Uterus (tissue), 4 donors: ENCODE results near the gene COG3. TPM values are rescaled to one million over a fixed set of nuclear protein-coding genes. Genes with fewer than 3 reads are reported as not detected.

Experiments used
- DNase-seq, 2 donors: peaks; one replicate each; pipeline ENCODE4 v3.0.0-alpha.2; 2019 to 2020
- H3K27ac ChIP-seq, 2 donors: fragments of 200-600 bp; sonication (generic); 1 replicate in 1 of 2; 2 replicates in 1 of 2; pipeline ENCODE4 v1.5.1; 2016 to 2018
- H3K27me3 ChIP-seq, 2 donors: fragments of 200-600 bp; sonication (generic); one replicate each; pipeline ENCODE4 v1.5.1; 2018 to 2019; ENCODE audit warnings: control low read depth in 1 of 2
- H3K36me3 ChIP-seq, 2 donors: fragments of 200-600 bp; sonication (generic); one replicate each; pipeline ENCODE4 v1.5.1; 2019; ENCODE audit warnings: control low read depth in 1 of 2
- H3K4me1 ChIP-seq, 2 donors: fragments of 200-600 bp; sonication (generic); one replicate each; pipeline ENCODE4 v1.5.1; 2018 to 2019; ENCODE audit warnings: control low read depth in 1 of 2
- H3K4me3 ChIP-seq, 2 donors: fragments of 200-600 bp; sonication (generic); 1 replicate in 1 of 2; 2 replicates in 1 of 2; pipeline ENCODE4 v1.5.1; 2018 to 2019; ENCODE audit warnings: mild to moderate bottlenecking in 1 of 2
- H3K9me3 ChIP-seq, 2 donors: fragments of 200-600 bp; sonication (generic); one replicate each; pipeline ENCODE4 v1.5.1; 2019; ENCODE audit warnings: control low read depth in 1 of 2
- POLR2A ChIP-seq, 2 donors: fragments of 450-650 bp; IDR thresholded peaks; one replicate each; pipeline ENCODE4 v1.6.1; 2016; ENCODE audit warnings: antibody characterized with exemption in 2 of 2, mild to moderate bottlenecking in 1 of 2, moderate library complexity in 1 of 2
- intact Hi-C: fragments of 100-400 bp; cut with DNase I; formaldehyde crosslinking; loops from one replicate; pipeline ENCODE4 v1.15.1; 2023; ENCODE audit warnings: low total_unique reads
- total RNA-seq, 4 donors: library from RNA; depleted of rRNA in 3 of 4; stranded (reverse); fragments of >200 nt in 3 of 4; gene quantifications; one replicate each; pipeline versions ENCODE4 v1.1.0 to v1.2.4, GENCODE V29; 2014 to 2023
- TF ChIP-seq, protein P1 (sequence below), 4 experiments: fragments of 200-600 bp in 2 of 4; fragments of 450-650 bp in 2 of 4; sonication (generic) in 2 of 4; IDR thresholded peaks; one replicate each; pipeline ENCODE4 v1.5.1; 2016 to 2019; ENCODE audit warnings: antibody characterized with exemption in 4 of 4, mild to moderate bottlenecking in 2 of 4, moderate library complexity in 1 of 4
- donor health status: DM: yes; HTN: yes; CAD: no.

Gene COG3
- total RNA-seq, 4 donors from 2014 or later, result 26.2 to 57.4 (median 36.5) TPM

GRCh38 chr13:45434556-45435371 lies 30.0 kb upstream of the COG3 start:
- Histone ChIP-seq H3K4me1 (no peaks in the 10 kb centered on the region), H3K9me3 (no peaks in the 10 kb centered on the region), H3K4me3 (no peak overlapping the region), H3K36me3 (no peaks in the 10 kb centered on the region), H3K27ac (no peak overlapping the region), H3K27me3 (no peaks in the 10 kb centered on the region)
- TF ChIP-seq, protein P1, sequence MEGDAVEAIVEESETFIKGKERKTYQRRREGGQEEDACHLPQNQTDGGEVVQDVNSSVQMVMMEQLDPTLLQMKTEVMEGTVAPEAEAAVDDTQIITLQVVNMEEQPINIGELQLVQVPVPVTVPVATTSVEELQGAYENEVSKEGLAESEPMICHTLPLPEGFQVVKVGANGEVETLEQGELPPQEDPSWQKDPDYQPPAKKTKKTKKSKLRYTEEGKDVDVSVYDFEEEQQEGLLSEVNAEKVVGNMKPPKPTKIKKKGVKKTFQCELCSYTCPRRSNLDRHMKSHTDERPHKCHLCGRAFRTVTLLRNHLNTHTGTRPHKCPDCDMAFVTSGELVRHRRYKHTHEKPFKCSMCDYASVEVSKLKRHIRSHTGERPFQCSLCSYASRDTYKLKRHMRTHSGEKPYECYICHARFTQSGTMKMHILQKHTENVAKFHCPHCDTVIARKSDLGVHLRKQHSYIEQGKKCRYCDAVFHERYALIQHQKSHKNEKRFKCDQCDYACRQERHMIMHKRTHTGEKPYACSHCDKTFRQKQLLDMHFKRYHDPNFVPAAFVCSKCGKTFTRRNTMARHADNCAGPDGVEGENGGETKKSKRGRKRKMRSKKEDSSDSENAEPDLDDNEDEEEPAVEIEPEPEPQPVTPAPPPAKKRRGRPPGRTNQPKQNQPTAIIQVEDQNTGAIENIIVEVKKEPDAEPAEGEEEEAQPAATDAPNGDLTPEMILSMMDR (IDR thresholded peaks at IDR 0.05), result no peak
- no peak for TF ChIP-seq POLR2A (IDR thresholded peaks at IDR 0.05)
- DNase-seq, result no peak
- intact Hi-C loops, result no loop called here

- no peaks in the 10 kb centered on the region for H3K4me1 ChIP-seq
- intact Hi-C loops, result no loop called here
- no peak for DNase-seq
- no peak for TF ChIP-seq POLR2A (IDR thresholded peaks at IDR 0.05)
- TF ChIP-seq, protein P1 (IDR thresholded peaks at IDR 0.05), result no peak
- H3K4me3 ChIP-seq, result no peak overlapping the region
- H3K36me3 ChIP-seq, result no peaks in the 10 kb centered on the region
- no peaks in the 10 kb centered on the region for H3K27me3 ChIP-seq
- no peaks in the 10 kb centered on the region for H3K9me3 ChIP-seq
- no peak overlapping the region for H3K27ac ChIP-seq
These were observed 28.4 kb upstream of the COG3 start for GRCh38 chr13:45436332-45436731.

DNA sequence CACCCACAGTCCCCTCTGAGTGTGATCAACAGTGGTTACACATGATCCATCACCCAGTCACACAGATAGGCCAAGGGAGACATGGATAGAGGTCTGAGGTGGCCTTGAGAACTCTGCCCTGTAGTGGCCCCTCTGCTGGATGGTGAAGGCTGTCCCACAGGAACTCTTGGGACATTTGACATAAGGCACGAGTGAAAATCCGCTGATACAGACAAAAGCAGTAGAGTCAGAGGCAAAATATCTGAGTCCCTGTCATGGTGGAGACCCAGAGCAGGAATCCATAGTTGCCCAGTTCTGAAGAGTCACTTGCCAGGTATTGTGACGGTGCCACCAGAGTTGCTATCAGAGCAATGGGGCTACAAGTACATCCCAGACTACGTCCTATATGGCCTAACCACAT lies 27.8 kb upstream of the COG3 start:
- Histone ChIP-seq H3K36me3 (no peaks in the 10 kb centered on the region), H3K4me3 (no peak overlapping the region), H3K27ac (no peak overlapping the region), H3K4me1 (no peaks in the 10 kb centered on the region), H3K9me3 (no peaks in the 10 kb centered on the region), H3K27me3 (no peaks in the 10 kb centered on the region)
- no peak for TF ChIP-seq POLR2A (IDR thresholded peaks at IDR 0.05)
- TF ChIP-seq, protein P1 (IDR thresholded peaks at IDR 0.05), result no peak
- intact Hi-C loops, result no loop called here
- DNase-seq, result no peak

GRCh38 chr13:45437947-45438346 lies 26.8 kb upstream of the COG3 start:
- Histone ChIP-seq H3K36me3 (no peaks in the 10 kb centered on the region), H3K4me1 (no peaks in the 10 kb centered on the region), H3K9me3 (no peaks in the 10 kb centered on the region), H3K27me3 (no peaks in the 10 kb centered on the region), H3K27ac (no peak overlapping the region), H3K4me3 (no peak overlapping the region)
- no peak for DNase-seq
- intact Hi-C loops, result no loop called here
- TF ChIP-seq, protein P1 (IDR thresholded peaks at IDR 0.05), result no peak
- no peak for TF ChIP-seq POLR2A (IDR thresholded peaks at IDR 0.05)

DNA sequence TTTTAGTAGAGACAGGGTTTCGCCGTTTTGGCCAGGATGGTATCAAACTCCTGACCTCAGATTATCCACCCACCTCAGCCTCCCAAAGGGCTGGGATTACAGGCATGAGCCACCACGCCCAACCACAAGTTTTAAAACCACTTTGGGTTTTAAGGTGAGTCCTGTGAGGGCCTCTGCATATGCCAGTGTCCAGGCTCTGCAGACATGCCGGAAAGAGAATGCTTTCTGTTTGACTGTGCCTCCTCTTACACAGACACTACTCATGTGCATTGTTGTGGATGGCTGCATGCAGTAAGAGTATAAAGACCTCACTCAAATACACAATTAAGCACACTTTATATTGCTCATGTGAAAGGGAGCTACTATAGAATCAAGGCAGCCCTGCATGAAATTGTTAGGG lies 25.7 kb upstream of the COG3 start:
- no peak for TF ChIP-seq POLR2A (IDR thresholded peaks at IDR 0.05)
- TF ChIP-seq, protein P1 (IDR thresholded peaks at IDR 0.05), result no peak
- DNase-seq, result no peak
- H3K36me3 ChIP-seq, result no peaks in the 10 kb centered on the region
- intact Hi-C loops, result no loop called here
- H3K9me3 ChIP-seq, result no peaks in the 10 kb centered on the region
- no peaks in the 10 kb centered on the region for H3K4me1 ChIP-seq
- no peaks in the 10 kb centered on the region for H3K27me3 ChIP-seq
- H3K27ac ChIP-seq, result no peak overlapping the region
- H3K4me3 ChIP-seq, result no peak overlapping the region
